Hepatocyte (in vitro differentiated cells): ENCODE results near the gene TBC1D25.

Source experiments
- EZH2 ChIP-seq: fragments of 200-600 bp; sonication (generic); IDR thresholded peaks from 2 replicates; pipeline ENCODE4 v1.6.1; 2016; ENCODE audit warnings: antibody characterized with exemption, mild to moderate bottlenecking, borderline replicate concordance
- TF ChIP-seq, protein P1 (sequence below): fragments of 200-600 bp; sonication (generic); IDR thresholded peaks from 2 replicates; pipeline ENCODE4 v1.5.1; 2016; ENCODE audit warnings: antibody characterized with exemption, mild to moderate bottlenecking; ENCODE audit not compliant: poor library complexity

DNA sequence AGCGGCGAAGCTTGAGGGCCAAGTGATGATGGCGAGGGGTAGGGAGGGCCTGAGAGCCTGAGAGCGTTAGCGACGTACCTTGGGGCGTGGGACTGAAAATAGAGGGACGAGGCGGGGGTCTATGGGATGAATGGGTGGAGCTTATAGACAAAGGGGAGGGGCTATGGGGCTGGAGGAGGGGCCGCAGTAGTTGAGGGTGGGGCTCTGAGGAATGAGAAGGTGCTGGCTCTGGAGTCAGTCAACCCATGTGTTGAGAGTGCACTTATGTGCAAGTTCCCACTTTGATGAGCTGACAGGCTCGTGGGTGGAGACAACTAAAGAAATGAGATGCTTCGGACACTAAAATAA is 488 bp downstream of the TBC1D25 start:
- TF ChIP-seq, protein P1, sequence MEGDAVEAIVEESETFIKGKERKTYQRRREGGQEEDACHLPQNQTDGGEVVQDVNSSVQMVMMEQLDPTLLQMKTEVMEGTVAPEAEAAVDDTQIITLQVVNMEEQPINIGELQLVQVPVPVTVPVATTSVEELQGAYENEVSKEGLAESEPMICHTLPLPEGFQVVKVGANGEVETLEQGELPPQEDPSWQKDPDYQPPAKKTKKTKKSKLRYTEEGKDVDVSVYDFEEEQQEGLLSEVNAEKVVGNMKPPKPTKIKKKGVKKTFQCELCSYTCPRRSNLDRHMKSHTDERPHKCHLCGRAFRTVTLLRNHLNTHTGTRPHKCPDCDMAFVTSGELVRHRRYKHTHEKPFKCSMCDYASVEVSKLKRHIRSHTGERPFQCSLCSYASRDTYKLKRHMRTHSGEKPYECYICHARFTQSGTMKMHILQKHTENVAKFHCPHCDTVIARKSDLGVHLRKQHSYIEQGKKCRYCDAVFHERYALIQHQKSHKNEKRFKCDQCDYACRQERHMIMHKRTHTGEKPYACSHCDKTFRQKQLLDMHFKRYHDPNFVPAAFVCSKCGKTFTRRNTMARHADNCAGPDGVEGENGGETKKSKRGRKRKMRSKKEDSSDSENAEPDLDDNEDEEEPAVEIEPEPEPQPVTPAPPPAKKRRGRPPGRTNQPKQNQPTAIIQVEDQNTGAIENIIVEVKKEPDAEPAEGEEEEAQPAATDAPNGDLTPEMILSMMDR, result no peak
- no peak for TF ChIP-seq EZH2
